Stimulated activated CD4-positive, alpha-beta T cell treated with anti-CD3 and anti-CD28 coated beads, TNF-alpha, amount 100 ng/mL, for 24 hours (primary cell): ENCODE measurements around the gene MEF2A.

Source experiments
- DNase-seq, 3 experiments: peaks; one replicate each; pipeline ENCODE4 v3.0.0-alpha.2; 2020; ENCODE audit warnings: low read depth in 3 of 3

The MEF2A gene

DNA sequence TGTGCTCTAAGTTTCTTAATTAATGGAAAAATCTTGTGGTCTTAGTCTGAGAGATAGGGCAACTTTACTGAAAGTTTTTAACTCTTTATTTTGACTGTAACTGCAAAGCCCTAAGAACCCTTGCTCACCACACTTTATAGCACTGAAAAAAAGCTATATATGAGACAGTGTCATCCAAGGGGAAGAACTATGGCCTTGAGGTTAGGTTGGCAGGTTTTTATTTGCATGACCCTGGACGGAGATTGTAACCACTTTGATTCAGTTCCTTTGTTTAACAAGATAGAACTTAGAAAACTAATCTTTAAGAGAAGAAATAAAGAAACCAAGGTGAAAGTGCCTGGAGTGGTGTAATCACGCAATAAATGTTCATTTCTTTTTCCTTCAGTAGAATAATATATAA lies 198.0 kb downstream of the MEF2A start:
- no peak for DNase-seq

DNA sequence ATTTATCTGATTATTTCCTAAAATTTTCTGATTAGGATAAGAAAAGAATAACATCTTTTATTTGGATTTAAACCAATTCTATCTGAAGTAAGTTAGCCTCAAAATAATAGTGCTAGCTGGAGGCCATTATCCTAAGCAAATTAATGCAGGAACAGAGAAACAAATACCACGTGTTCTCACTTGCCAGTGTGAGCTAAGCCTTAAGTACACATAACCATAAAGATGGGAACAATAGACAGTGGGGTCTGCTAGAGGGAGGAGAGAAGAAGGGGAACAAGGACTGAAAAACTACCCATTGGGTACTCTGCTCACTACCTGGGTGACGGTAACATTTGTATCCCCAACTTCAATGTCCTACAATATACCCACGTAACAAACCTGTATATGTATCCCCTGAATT lies 198.7 kb downstream of the MEF2A start:
- DNase-seq: no peak
